OCI-LY7 (cell line): ENCODE data around the gene MRPL40. TPM values are rescaled to one million over a fixed set of nuclear protein-coding genes. Genes with fewer than 3 reads are reported as not detected.

ENCODE experiments used
- BruUV-seq: library from RNA; stranded (reverse); fragments of 400-500 nt; replicated peaks from 2 replicates; lab custom pipeline; 2021; lab: Mats Ljungman, UMichigan
- CTCF ChIA-PET: fragments of 300-600 bp; sonication (Branson Sonifier 250); formaldehyde crosslinking; loops from one replicate; lab custom pipeline; 2022; ENCODE audit warnings: antibody characterized with exemption; ENCODE audit not compliant: unreplicated experiment; lab: Charles Lee
- POLR2A ChIA-PET: fragments of 300-600 bp; sonication (Branson Sonifier 250); formaldehyde crosslinking; loops from one replicate; lab custom pipeline; 2022; ENCODE audit warnings: antibody characterized with exemption; lab: Charles Lee
- DNase-seq: peaks from one replicate; pipeline ENCODE4 v3.0.0-alpha.2; 2015; ENCODE audit warnings: low spot score
- H2AFZ ChIP-seq: fragments of 200-600 bp; sonication (generic), shearing (Covaris generic); 2 replicates; pipeline ENCODE4 v1.6.1; 2014; ENCODE audit warnings: mild to moderate bottlenecking, antibody characterized with exemption, low read length, moderate library complexity
- H3K27ac ChIP-seq: fragments of 200-600 bp; sonication (generic); 2 replicates; pipeline ENCODE4 v1.5.1; 2014; ENCODE audit warnings: mixed run types, low read depth, mild to moderate bottlenecking, moderate library complexity, low read length, inconsistent platforms; ENCODE audit not compliant: poor library complexity, severe bottlenecking
- H3K36me3 ChIP-seq: fragments of 200-600 bp; sonication (generic); 2 replicates; pipeline ENCODE4 v1.6.1; 2014; ENCODE audit warnings: mild to moderate bottlenecking, antibody characterized with exemption, low read length, moderate library complexity, mixed read lengths; ENCODE audit not compliant: insufficient read depth
- H3K4me1 ChIP-seq: fragments of 200-600 bp; sonication (generic); 2 replicates; pipeline ENCODE4 v1.5.1; 2014; ENCODE audit warnings: mild to moderate bottlenecking, low read length; ENCODE audit not compliant: insufficient read depth, poor library complexity, severe bottlenecking
- H3K4me2 ChIP-seq: fragments of 200-600 bp; sonication (generic); 2 replicates; pipeline ENCODE4 v1.6.1; 2014; ENCODE audit warnings: mild to moderate bottlenecking, low read length
- H3K4me3 ChIP-seq: fragments of 200-600 bp; sonication (generic); 2 replicates; pipeline ENCODE4 v1.5.1; 2014; ENCODE audit warnings: mild to moderate bottlenecking, low read depth, low read length; ENCODE audit not compliant: poor library complexity, severe bottlenecking
- H3K79me2 ChIP-seq: fragments of 200-600 bp; sonication (generic); 2 replicates; pipeline ENCODE4 v1.6.1; 2016; ENCODE audit warnings: low read depth, mild to moderate bottlenecking, low read length, moderate library complexity, mixed read lengths; ENCODE audit not compliant: insufficient read depth
- H3K9me2 ChIP-seq: fragments of 200-600 bp; sonication (generic); 2 replicates; pipeline ENCODE4 v1.6.1; 2016; ENCODE audit warnings: mild to moderate bottlenecking, low read length, mixed read lengths; ENCODE audit not compliant: insufficient read depth
- H3K9me3 ChIP-seq: fragments of 200-600 bp; sonication (generic); 2 replicates; pipeline ENCODE4 v1.6.1; 2014; ENCODE audit warnings: mild to moderate bottlenecking, mixed run types, low read length, mixed read lengths
- H4K20me1 ChIP-seq: fragments of 200-600 bp; sonication (generic); 2 replicates; pipeline ENCODE4 v1.6.1; 2014; ENCODE audit warnings: mild to moderate bottlenecking, antibody characterized with exemption, low read length, moderate library complexity, mixed read lengths; ENCODE audit not compliant: insufficient read depth
- EZH2phosphoT487 ChIP-seq: fragments of 200-600 bp; sonication (generic); IDR thresholded peaks from 2 replicates; pipeline ENCODE4 v1.6.1; 2018; ENCODE audit warnings: low read depth, borderline replicate concordance, mild to moderate bottlenecking, mixed run types, antibody characterized with exemption, low read length, moderate library complexity, mixed read lengths
- intact Hi-C: fragments of 100-400 bp; cut with micrococcal nuclease; formaldehyde crosslinking; loops from one replicate; pipeline ENCODE4 v1.10.0; 2022; ENCODE audit not compliant: unreplicated experiment
- total RNA-seq, 2 experiments: library from RNA; depleted of rRNA in 1 of 2; stranded (reverse); fragments of >200 nt in 1 of 2; shearing (Covaris generic) in 1 of 2; gene quantifications; 2 replicates each; pipeline ENCODE4 v1.2.3, GENCODE V29; 2014 to 2022
- TF ChIP-seq, protein P1 (sequence below): fragments of 200-600 bp; sonication (generic); conservative IDR thresholded peaks from 2 replicates; pipeline ENCODE4 v1.5.1; 2014; ENCODE audit warnings: mild to moderate bottlenecking, antibody characterized with exemption, low read length, moderate library complexity, mixed read lengths

The MRPL40 gene
- total RNA-seq, 2 experiments from 2014 or later, result 38.5 to 45.6 TPM

DNA sequence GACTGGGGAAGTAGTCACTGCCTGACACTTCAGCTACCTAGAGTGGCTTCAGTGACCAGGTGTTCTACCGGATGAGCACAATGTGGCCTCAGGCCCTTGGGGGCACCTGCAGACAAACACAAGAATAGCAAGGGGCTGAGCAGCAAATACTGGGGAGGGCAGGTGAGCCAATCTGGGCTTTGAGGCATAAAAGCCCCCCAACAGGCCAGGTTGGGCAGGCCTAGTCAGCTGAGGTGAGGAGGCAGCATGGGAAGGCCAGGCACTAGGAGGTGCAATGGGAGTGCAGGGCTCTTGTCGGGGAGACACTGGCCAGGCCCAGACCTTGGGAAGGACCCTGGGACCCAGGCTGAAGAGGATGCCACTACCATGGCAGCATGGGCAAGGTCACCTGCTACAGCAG lies 37.7 kb downstream of the MRPL40 start:
- H3K4me3 ChIP-seq, result no peak overlapping the region
- intact Hi-C loops, result no loop called here
- no peaks in the 10 kb centered on the region for H4K20me1 ChIP-seq
- H2AFZ ChIP-seq, result no peak overlapping the region
- H3K4me2 ChIP-seq, result no peak overlapping the region
- POLR2A ChIA-PET, result interaction anchor here (0.7 kb wide), 2 partner anchors 18 to 177 kb away, joined by 3 read pairs; no protein-coding TSS in a partner anchor
- H3K79me2 ChIP-seq, result peaks cover 6% of the 10 kb centered on the region; the same call in 1 of the 2 replicates
- no TSS peak for BruUV-seq
- H3K9me3 ChIP-seq, result no peaks in the 10 kb centered on the region
- no peak for TF ChIP-seq EZH2phosphoT487
- TF ChIP-seq, protein P1, sequence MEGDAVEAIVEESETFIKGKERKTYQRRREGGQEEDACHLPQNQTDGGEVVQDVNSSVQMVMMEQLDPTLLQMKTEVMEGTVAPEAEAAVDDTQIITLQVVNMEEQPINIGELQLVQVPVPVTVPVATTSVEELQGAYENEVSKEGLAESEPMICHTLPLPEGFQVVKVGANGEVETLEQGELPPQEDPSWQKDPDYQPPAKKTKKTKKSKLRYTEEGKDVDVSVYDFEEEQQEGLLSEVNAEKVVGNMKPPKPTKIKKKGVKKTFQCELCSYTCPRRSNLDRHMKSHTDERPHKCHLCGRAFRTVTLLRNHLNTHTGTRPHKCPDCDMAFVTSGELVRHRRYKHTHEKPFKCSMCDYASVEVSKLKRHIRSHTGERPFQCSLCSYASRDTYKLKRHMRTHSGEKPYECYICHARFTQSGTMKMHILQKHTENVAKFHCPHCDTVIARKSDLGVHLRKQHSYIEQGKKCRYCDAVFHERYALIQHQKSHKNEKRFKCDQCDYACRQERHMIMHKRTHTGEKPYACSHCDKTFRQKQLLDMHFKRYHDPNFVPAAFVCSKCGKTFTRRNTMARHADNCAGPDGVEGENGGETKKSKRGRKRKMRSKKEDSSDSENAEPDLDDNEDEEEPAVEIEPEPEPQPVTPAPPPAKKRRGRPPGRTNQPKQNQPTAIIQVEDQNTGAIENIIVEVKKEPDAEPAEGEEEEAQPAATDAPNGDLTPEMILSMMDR, result no peak
- H3K9me2 ChIP-seq, result no peaks in the 10 kb centered on the region
- no peak overlapping the region for H3K27ac ChIP-seq
- peaks cover 97% of the 10 kb centered on the region for H3K36me3 ChIP-seq
- CTCF ChIA-PET, result no interaction called here
- DNase-seq, result no peak
- H3K4me1 ChIP-seq, result no peaks in the 10 kb centered on the region

DNA sequence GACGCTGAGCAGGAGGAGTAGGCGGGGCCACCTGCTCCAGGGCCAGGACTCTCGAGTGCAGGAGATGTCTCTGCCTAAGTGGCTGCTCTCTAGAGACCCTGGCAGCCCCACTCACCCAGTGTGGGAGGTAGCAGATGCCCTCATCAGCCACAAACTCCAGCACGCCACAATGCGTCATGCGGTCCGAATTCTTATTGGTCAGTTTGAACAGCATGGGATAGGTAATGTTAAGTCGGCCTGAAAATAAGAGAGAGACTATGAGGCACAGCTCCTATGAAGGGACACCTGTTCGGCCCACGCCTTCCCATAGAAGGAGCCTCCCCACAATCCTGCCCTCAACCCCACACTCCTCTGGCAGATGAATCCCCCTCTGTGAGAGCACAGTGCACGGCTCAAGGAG lies 39.2 kb downstream of the MRPL40 start:
- TF ChIP-seq, protein P1, result no peak
- no peak for TF ChIP-seq EZH2phosphoT487

DNA sequence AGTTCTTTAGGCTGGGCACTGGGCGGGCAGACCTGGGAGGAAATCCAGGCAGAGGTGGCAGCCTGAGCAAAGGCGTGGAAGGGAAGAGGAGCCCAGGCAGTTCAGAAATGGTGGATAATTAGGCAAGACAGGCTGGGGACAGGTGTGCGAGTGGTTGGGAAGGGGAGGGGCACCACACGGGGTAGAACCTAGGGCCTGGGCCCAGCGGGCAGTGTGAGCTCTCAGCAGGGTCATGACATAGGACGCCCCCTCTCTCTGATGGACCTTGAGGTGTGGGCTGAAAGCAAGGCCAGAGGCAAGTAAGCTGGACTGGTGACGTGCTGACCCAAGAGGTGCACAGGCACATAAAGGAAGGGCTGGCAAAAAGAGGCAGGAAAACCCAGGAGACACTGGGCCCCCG lies 39.9 kb downstream of the MRPL40 start:
- no peaks in the 10 kb centered on the region for H3K9me3 ChIP-seq
- no TSS peak for BruUV-seq
- H3K27ac ChIP-seq, result no peak overlapping the region
- no peaks in the 10 kb centered on the region; the same call in 1 of the 2 replicates for H4K20me1 ChIP-seq
- peaks cover 89% of the 10 kb centered on the region for H3K36me3 ChIP-seq
- H2AFZ ChIP-seq, result no peak overlapping the region
- no peak for DNase-seq
- intact Hi-C loops, result no loop called here
- no peak overlapping the region for H3K4me3 ChIP-seq
- H3K79me2 ChIP-seq, result peaks cover 27% of the 10 kb centered on the region
- H3K4me2 ChIP-seq, result no peak overlapping the region
- no peak for TF ChIP-seq EZH2phosphoT487
- TF ChIP-seq, protein P1, result no peak
- peaks cover 3% of the 10 kb centered on the region for H3K4me1 ChIP-seq
- POLR2A ChIA-PET, result interaction anchor here (2.3 kb wide), 1 partner anchor 9 kb away, joined by 6 read pairs; no protein-coding TSS in a partner anchor
- H3K9me2 ChIP-seq, result no peaks in the 10 kb centered on the region
- CTCF ChIA-PET, result no interaction called here

More for the DNA sequence above, 39.2 kb downstream of the MRPL40 start:
- H3K36me3 ChIP-seq, result peaks cover 95% of the 10 kb centered on the region
- no peaks in the 10 kb centered on the region for H3K4me1 ChIP-seq
- no peaks in the 10 kb centered on the region for H4K20me1 ChIP-seq
- H3K27ac ChIP-seq, result no peak overlapping the region
- no peak overlapping the region for H2AFZ ChIP-seq
- no peak overlapping the region for H3K4me2 ChIP-seq
- intact Hi-C loops, result no loop called here
- H3K9me3 ChIP-seq, result no peaks in the 10 kb centered on the region
- no peaks in the 10 kb centered on the region for H3K9me2 ChIP-seq
- BruUV-seq, result no TSS peak
- peaks cover 22% of the 10 kb centered on the region for H3K79me2 ChIP-seq
- CTCF ChIA-PET, result no interaction called here
- DNase-seq, result no peak
- POLR2A ChIA-PET, result no interaction called here
- no peak overlapping the region for H3K4me3 ChIP-seq
